22Rv1 (cell line): ENCODE results near the gene GABRD.

Source experiments
- H3K27ac ChIP-seq: fragments of 450-650 bp; 2 replicates; pipeline ENCODE4 v1.5.1; 2017
- ZFX ChIP-seq: fragments of 450-650 bp; IDR thresholded peaks from 2 replicates; pipeline ENCODE4 v1.6.1; 2017; ENCODE audit warnings: antibody characterized with exemption, borderline replicate concordance
- TF ChIP-seq, protein P1 (sequence below): fragments of 450-650 bp; IDR thresholded peaks from 2 replicates; pipeline ENCODE4 v1.5.1; 2017; ENCODE audit warnings: mild to moderate bottlenecking

Gene GABRD, protein sequence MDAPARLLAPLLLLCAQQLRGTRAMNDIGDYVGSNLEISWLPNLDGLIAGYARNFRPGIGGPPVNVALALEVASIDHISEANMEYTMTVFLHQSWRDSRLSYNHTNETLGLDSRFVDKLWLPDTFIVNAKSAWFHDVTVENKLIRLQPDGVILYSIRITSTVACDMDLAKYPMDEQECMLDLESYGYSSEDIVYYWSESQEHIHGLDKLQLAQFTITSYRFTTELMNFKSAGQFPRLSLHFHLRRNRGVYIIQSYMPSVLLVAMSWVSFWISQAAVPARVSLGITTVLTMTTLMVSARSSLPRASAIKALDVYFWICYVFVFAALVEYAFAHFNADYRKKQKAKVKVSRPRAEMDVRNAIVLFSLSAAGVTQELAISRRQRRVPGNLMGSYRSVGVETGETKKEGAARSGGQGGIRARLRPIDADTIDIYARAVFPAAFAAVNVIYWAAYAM

DNA sequence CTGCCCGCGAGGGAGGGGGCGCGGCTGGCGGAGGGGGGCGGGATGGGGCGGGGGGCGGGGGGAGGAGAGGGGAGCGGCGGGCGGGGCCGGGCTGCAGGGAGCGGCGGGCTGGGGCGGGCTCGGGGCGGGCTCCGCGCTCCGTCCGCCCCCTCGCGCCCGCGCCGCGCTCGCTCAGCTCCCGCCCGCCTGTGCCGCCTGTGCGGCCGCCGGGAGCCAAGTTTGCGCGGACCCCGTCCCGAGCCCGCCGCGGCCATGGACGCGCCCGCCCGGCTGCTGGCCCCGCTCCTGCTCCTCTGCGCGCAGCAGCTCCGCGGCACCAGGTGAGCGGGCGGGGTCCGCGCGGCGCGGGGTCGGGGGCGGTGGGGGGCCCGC is at the start of gene GABRD:
GABRD (plus strand) TSS at position 174 of the 372 bp plus-strand sequence; CDS start at position 253, 79 bp downstream.
- H3K27ac ChIP-seq = no peak within 1 kb of the TSS
- TF ChIP-seq, protein P1, sequence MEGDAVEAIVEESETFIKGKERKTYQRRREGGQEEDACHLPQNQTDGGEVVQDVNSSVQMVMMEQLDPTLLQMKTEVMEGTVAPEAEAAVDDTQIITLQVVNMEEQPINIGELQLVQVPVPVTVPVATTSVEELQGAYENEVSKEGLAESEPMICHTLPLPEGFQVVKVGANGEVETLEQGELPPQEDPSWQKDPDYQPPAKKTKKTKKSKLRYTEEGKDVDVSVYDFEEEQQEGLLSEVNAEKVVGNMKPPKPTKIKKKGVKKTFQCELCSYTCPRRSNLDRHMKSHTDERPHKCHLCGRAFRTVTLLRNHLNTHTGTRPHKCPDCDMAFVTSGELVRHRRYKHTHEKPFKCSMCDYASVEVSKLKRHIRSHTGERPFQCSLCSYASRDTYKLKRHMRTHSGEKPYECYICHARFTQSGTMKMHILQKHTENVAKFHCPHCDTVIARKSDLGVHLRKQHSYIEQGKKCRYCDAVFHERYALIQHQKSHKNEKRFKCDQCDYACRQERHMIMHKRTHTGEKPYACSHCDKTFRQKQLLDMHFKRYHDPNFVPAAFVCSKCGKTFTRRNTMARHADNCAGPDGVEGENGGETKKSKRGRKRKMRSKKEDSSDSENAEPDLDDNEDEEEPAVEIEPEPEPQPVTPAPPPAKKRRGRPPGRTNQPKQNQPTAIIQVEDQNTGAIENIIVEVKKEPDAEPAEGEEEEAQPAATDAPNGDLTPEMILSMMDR = no peak
- no peak for TF ChIP-seq ZFX

DNA sequence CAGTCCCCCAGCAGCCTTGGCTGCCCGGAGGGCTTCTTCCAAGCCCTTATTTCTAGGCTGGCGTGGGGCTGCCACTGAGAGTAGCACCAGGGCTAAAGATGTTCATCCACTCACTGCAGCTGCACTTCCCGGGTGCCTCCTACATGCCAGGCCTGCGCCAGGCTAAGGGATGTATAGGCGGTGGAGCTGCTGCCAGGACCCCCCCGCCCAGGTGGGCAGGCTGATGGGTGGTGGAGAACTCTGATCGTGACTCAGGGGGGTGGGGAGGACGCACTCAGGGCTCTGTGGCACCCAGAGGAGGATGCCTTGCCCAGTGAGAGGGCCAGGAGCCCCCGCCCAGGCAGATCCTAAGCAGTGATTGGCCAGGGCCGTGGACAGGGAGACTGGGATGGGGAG is 49.6 kb upstream of the GABRD start:
- no peak overlapping the region for H3K27ac ChIP-seq
- TF ChIP-seq, protein P1 = no peak

DNA sequence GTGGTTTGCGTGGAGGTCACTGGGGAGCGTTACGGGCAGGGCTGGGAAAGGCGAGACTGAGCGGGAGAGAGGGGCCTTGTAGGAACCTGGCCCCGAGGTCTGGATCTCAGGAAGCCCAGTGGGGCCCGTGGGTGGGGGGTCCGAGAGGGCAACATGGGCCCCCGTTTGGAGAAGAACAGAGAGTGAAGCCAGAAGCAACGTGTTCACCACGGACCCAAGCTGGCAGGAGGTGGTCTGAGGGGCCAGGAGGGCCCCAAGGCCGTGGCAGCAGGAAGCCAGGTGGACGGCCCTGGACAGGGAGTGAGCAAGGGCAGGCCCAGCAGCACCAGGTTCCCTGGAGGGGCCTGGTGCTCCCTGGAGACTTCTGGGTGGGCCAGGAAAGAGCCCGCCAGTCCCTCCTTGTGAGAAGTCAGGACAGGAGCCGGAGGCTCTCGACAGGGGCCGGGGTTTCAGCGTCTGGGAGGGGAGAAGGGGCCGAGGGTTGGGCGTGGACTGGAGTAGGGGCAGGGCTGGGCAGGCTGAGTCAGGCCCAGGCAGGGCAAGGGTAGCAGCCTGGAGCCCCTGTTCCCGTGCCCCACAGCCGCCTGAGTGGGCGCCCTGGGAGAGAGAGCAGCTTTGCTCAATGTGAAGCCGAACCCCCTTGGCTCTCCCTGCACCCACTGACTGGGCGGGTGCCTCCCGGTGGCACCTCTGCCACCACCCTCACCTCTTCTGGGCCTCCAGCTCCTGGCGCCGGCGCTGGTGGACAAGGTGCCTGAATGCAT is 49.0 kb upstream of the GABRD start:
- TF ChIP-seq, protein P1 = no peak
- no peak overlapping the region for H3K27ac ChIP-seq

DNA sequence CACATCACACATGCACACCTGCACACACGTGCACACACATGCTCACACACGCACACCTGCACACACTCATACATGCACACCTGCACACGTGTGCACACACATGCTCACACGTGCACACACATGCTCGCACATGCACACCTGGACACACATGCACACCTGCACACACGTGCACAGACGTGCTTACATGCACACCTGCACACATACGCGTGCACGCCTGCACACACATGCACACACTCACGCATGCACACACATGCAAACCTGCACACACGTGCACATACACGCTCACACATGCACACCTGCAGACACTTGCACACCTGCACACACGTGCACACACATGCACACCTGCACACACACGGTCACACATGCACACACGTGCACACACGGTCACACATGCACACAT is 48.1 kb upstream of the GABRD start:
- no peak overlapping the region for H3K27ac ChIP-seq
- TF ChIP-seq, protein P1 = no peak
- TF ChIP-seq ZFX = no peak

DNA sequence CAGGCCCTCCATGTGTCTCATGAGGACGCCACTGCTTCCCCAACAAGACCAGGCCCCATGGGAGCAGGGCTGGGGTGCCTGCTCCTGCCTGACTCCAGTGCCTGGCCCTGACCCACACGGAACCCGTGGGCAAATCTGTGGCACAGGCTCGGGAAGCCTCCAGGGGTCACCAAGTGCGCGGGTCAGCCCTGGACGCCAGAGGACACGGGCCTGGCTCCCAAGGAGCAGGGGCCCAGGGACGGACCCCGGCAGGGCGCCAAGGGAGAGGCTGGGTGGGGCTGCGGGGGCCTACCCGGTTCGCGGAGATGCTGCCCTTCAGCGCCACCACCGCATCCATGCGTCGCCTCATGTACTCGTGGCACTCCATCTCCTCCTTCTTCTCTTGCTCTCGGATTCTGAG is 47.5 kb upstream of the GABRD start:
- TF ChIP-seq, protein P1 = no peak
- no peak for TF ChIP-seq ZFX
- no peak overlapping the region for H3K27ac ChIP-seq

DNA sequence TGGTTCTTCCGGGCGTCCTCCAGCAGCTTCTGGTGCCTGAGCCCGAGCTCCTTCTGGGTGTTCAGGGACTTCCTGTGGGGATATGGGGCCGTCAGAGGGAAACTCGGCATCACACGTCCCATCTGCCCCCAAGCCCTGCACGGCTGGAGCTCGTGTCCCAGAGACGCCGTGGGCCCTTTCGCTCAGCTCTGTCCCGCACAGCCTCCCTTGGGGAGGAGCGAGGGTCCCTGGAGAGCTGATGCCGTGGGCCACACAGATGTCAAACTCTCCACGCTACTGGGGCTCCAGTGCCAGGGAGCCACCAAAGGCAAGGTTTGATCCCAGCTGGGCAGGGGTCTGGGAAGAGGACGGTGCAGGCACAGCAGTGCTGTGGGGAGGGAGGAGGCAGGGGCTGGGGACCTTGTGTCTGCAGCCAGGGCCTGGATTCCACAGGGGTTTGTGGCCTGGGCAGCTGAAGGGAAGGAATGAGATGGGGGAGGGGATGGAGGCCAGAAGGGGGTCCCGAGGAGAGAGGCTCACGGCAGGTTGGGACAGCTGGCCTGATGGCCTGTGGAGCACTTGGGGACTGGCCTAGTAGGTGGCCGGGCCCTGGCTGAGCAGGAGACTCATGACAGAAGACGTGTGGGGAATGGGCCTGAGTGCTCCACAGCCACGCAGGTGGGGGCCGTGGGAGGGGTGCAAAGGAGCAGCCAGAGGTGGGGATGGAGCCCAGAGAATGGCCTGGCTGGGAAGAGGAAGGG is 46.0 kb upstream of the GABRD start:
- TF ChIP-seq, protein P1 = no peak
- no peak for TF ChIP-seq ZFX

More for the DNA sequence above, 46.0 kb upstream of the GABRD start:
- H3K27ac ChIP-seq = no peak overlapping the region
